HCT116 (cell line): ENCODE measurements around the gene NOSIP. TPM values are rescaled to one million over a fixed set of nuclear protein-coding genes. Genes with fewer than 3 reads are reported as not detected.

Experiments used
- ATAC-seq: fragments of 200-7000 bp; cut with Tn5 transposase; 2 replicates; pipeline ENCODE4 v1.9.1; 2020; ENCODE audit warnings: mild to moderate bottlenecking, moderate library complexity
- BruUV-seq: library from RNA; stranded (reverse); fragments of 400-500 nt; replicated peaks from 2 replicates; lab custom pipeline; 2021; lab: Mats Ljungman, UMichigan
- CTCF ChIA-PET: fragments of 300-600 bp; sonication (Branson Sonifier 250); formaldehyde crosslinking; loops from one replicate; lab custom pipeline; 2021; ENCODE audit warnings: antibody characterized with exemption; lab: Charles Lee
- POLR2A ChIA-PET: fragments of 300-600, 350-600 bp; sonication (Branson Sonifier 250); formaldehyde crosslinking; loops from one replicate; lab custom pipeline; 2021; ENCODE audit warnings: antibody characterized with exemption; lab: Charles Lee
- RAD21 ChIA-PET, 2 experiments: fragments of 300-600 bp; sonication (Branson Sonifier 250); formaldehyde crosslinking; loops; one replicate each; lab custom pipeline; 2023; ENCODE audit warnings: low total read pairs in 2 of 2; ENCODE audit not compliant: uncharacterized antibody in 2 of 2, unreplicated experiment in 2 of 2, low non-redundant PET in 1 of 2; lab: Charles Lee
- DNase-seq: peaks from one replicate; pipeline ENCODE4 v3.0.0-alpha.2; 2010; ENCODE audit warnings: low read depth, low spot score
- H2AFZ ChIP-seq: fragments of 200-600 bp; shearing (Covaris generic), sonication (generic); 2 replicates; pipeline ENCODE4 v1.6.1; 2017; ENCODE audit warnings: low read depth, mixed run types, mixed read lengths, antibody characterized with exemption, low read length; ENCODE audit not compliant: poor library complexity, severe bottlenecking
- H3K27ac ChIP-seq: 2 replicates; pipeline ENCODE4 v1.5.1; 2012; ENCODE audit warnings: low read depth, low read length
- H3K27me3 ChIP-seq: fragments of 200-600 bp; sonication (generic); 2 replicates; pipeline ENCODE4 v1.6.1; 2016; ENCODE audit warnings: mixed run types, low read length, mixed read lengths; ENCODE audit not compliant: insufficient read depth
- H3K36me3 ChIP-seq, 2 experiments: fragments of 200-500 bp in 1 of 2; fragments of 200-600 bp in 1 of 2; sonication (Bioruptor generic) in 1 of 2; sonication (generic) in 1 of 2; 2 replicates each; pipeline versions ENCODE4 v1.5.1 to v1.6.1; 2014 to 2016; ENCODE audit warnings: low read length in 2 of 2, inconsistent platforms in 1 of 2, mixed read lengths in 1 of 2, mixed run types in 1 of 2; ENCODE audit not compliant: insufficient read depth in 2 of 2, control insufficient read depth in 1 of 2
- H3K4me1 ChIP-seq, 2 experiments: fragments of 200-600 bp in 1 of 2; sonication (generic) in 1 of 2; 2 replicates each; pipeline versions ENCODE4 v1.5.1 to v1.6.1; 2012 to 2017; ENCODE audit warnings: low read length in 2 of 2, inconsistent platforms in 1 of 2, mild to moderate bottlenecking in 1 of 2, mixed read lengths in 1 of 2, mixed run types in 1 of 2, moderate library complexity in 1 of 2; ENCODE audit not compliant: insufficient read depth in 2 of 2, control insufficient read depth in 1 of 2
- H3K4me2 ChIP-seq: fragments of 200-600 bp; sonication (generic); 2 replicates; pipeline ENCODE4 v1.6.1; 2017; ENCODE audit warnings: mixed run types, low read length, mixed read lengths
- H3K4me3 ChIP-seq, 2 experiments: fragments of 200-600 bp in 1 of 2; sonication (generic) in 1 of 2; replicated peaks in 1 of 2; 2 replicates each; pipeline ENCODE4 v1.5.1; 2011 to 2016; ENCODE audit warnings: low read length in 2 of 2, control low read depth in 1 of 2, low read depth in 1 of 2, mild to moderate bottlenecking in 1 of 2, mixed read lengths in 1 of 2, mixed run types in 1 of 2
- H3K79me2 ChIP-seq: fragments of 200-600 bp; sonication (generic); 2 replicates; pipeline ENCODE4 v1.6.1; 2017; ENCODE audit warnings: mild to moderate bottlenecking, mixed run types, low read length, moderate library complexity, mixed read lengths; ENCODE audit not compliant: insufficient read depth
- H3K9ac ChIP-seq: fragments of 200-600 bp; sonication (generic); 2 replicates; pipeline ENCODE4 v1.6.1; 2016; ENCODE audit warnings: low read length, mixed read lengths
- H3K9me2 ChIP-seq: fragments of 200-600 bp; sonication (generic), shearing (Covaris generic); 2 replicates; pipeline ENCODE4 v1.6.1; 2017; ENCODE audit warnings: mixed run types, mild to moderate bottlenecking, moderate library complexity; ENCODE audit not compliant: insufficient read depth
- H3K9me3 ChIP-seq, 2 experiments: fragments of 200-500 bp in 1 of 2; fragments of 200-600 bp in 1 of 2; sonication (Bioruptor generic) in 1 of 2; sonication (generic) in 1 of 2; 2 replicates each; pipeline ENCODE4 v1.6.1; 2014 to 2017; ENCODE audit warnings: low read length in 2 of 2, mixed read lengths in 2 of 2, inconsistent platforms in 1 of 2, low read depth in 1 of 2, mild to moderate bottlenecking in 1 of 2, mixed run types in 1 of 2, moderate library complexity in 1 of 2; ENCODE audit not compliant: control insufficient read depth in 1 of 2, insufficient read depth in 1 of 2
- H4K20me1 ChIP-seq: fragments of 200-600 bp; sonication (generic), shearing (Covaris generic); 2 replicates; pipeline ENCODE4 v1.6.1; 2017; ENCODE audit warnings: mixed run types, mild to moderate bottlenecking, moderate library complexity; ENCODE audit not compliant: insufficient read depth
- CBX3 ChIP-seq: IDR thresholded peaks from 2 replicates; pipeline ENCODE4 v1.6.1; 2012; ENCODE audit warnings: low read depth
- CEBPB ChIP-seq: IDR thresholded peaks from 2 replicates; pipeline ENCODE4 v1.6.1; 2012; ENCODE audit warnings: low read depth
- EGR1 ChIP-seq: IDR thresholded peaks from 2 replicates; pipeline ENCODE4 v1.6.1; 2012; ENCODE audit warnings: low read depth
- ELF1 ChIP-seq: IDR thresholded peaks from 2 replicates; pipeline ENCODE4 v1.6.1; 2012; ENCODE audit warnings: low read depth, borderline replicate concordance
- EZH2phosphoT487 ChIP-seq: fragments of 200-600 bp; IDR thresholded peaks from 2 replicates; pipeline ENCODE4 v1.6.1; 2018; ENCODE audit warnings: antibody characterized with exemption, borderline replicate concordance
- FOSL1 ChIP-seq: IDR thresholded peaks from 2 replicates; pipeline ENCODE4 v1.6.1; 2012; ENCODE audit warnings: low read depth
- JUND ChIP-seq: IDR thresholded peaks from 2 replicates; pipeline ENCODE4 v1.6.1; 2012
- POLR2A ChIP-seq: IDR thresholded peaks from 2 replicates; pipeline ENCODE4 v1.7.0; 2011; ENCODE audit warnings: borderline replicate concordance; ENCODE audit not compliant: insufficient read depth, insufficient read length; ENCODE audit errors: extremely low read depth
- POLR2AphosphoS5 ChIP-seq: IDR thresholded peaks from 2 replicates; pipeline ENCODE4 v1.6.1; 2011; ENCODE audit warnings: mild to moderate bottlenecking, low read depth, low read length, moderate library complexity
- SIN3A ChIP-seq: IDR thresholded peaks from 2 replicates; pipeline ENCODE4 v1.6.1; 2012; ENCODE audit warnings: low read depth
- SP1 ChIP-seq: IDR thresholded peaks from 2 replicates; pipeline ENCODE4 v1.6.1; 2012; ENCODE audit warnings: low read depth
- ZFX ChIP-seq: fragments of 450-650 bp; IDR thresholded peaks from 2 replicates; pipeline ENCODE4 v1.6.1; 2017
- ZNF274 ChIP-seq: fragments of 200-500 bp; sonication (Bioruptor generic); IDR thresholded peaks from 2 replicates; pipeline ENCODE4 v1.6.1; 2014; ENCODE audit warnings: mild to moderate bottlenecking, low read depth, low read length, inconsistent platforms
- intact Hi-C: fragments of 100-400 bp; cut with micrococcal nuclease; formaldehyde crosslinking; loops from 2 replicates; pipeline ENCODE4 v1.10.0; 2022
- total RNA-seq: library from RNA; stranded (reverse); gene quantifications from one replicate; pipeline ENCODE4 v1.2.1, GENCODE V29; 2021; ENCODE audit not compliant: unreplicated experiment
- TF ChIP-seq, protein P1 (sequence below): IDR thresholded peaks from 2 replicates; pipeline ENCODE4 v1.6.1; 2011; ENCODE audit warnings: mild to moderate bottlenecking, low read length, moderate library complexity; ENCODE audit not compliant: insufficient replicate concordance; ENCODE audit errors: extremely low read depth
- TF ChIP-seq, protein P2 (sequence below): IDR thresholded peaks from 2 replicates; pipeline ENCODE4 v1.6.1; 2012

Gene NOSIP
- total RNA-seq, 1 experiment from 2014 or later: 133 TPM

GRCh38 chr19:49536921-49537462 lies 43.4 kb downstream of the NOSIP start:
- Histone ChIP-seq H3K79me2 (no peaks in the 10 kb centered on the region), H3K36me3 (no peaks in the 10 kb centered on the region), H3K9me3 (no peaks in the 10 kb centered on the region), H3K9me2 (no peaks in the 10 kb centered on the region), H2AFZ (no peak overlapping the region), H4K20me1 (no peaks in the 10 kb centered on the region), H3K9ac (no peak overlapping the region), H3K4me1 (peaks cover 0 to 10% of the 10 kb centered on the region in 2 experiments; a peak in 1 of 4 replicates), H3K27me3 (no peaks in the 10 kb centered on the region)
- ChIA-PET CTCF (interaction anchor here (2.4 kb wide), 1 partner anchor 10 kb away, joined by 11 read pairs; no protein-coding TSS in a partner anchor), POLR2A (no interaction called here)
- no TSS peak for BruUV-seq
- DNase-seq: no peak
- intact Hi-C loops: no loop called here
- TF ChIP-seq, protein P1, sequence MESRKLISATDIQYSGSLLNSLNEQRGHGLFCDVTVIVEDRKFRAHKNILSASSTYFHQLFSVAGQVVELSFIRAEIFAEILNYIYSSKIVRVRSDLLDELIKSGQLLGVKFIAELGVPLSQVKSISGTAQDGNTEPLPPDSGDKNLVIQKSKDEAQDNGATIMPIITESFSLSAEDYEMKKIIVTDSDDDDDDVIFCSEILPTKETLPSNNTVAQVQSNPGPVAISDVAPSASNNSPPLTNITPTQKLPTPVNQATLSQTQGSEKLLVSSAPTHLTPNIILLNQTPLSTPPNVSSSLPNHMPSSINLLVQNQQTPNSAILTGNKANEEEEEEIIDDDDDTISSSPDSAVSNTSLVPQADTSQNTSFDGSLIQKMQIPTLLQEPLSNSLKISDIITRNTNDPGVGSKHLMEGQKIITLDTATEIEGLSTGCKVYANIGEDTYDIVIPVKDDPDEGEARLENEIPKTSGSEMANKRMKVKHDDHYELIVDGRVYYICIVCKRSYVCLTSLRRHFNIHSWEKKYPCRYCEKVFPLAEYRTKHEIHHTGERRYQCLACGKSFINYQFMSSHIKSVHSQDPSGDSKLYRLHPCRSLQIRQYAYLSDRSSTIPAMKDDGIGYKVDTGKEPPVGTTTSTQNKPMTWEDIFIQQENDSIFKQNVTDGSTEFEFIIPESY: no peak
- no peak for TF ChIP-seq ZNF274
- no peak for TF ChIP-seq CEBPB
- no peak for TF ChIP-seq JUND
- no peak for TF ChIP-seq POLR2A
- TF ChIP-seq, protein P2, sequence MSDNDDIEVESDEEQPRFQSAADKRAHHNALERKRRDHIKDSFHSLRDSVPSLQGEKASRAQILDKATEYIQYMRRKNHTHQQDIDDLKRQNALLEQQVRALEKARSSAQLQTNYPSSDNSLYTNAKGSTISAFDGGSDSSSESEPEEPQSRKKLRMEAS: no peak
- no peak for TF ChIP-seq SP1
- no peak for TF ChIP-seq ELF1
- TF ChIP-seq FOSL1: no peak
- TF ChIP-seq ZFX: no peak
- no peak for TF ChIP-seq EZH2phosphoT487
- no peak for TF ChIP-seq EGR1
- no peak for TF ChIP-seq CBX3
- no peak for TF ChIP-seq SIN3A
- TF ChIP-seq POLR2AphosphoS5: no peak
- TF ChIP-seq, all 23 proteins: peak for 0
- Histone ChIP-seq H3K27ac (no peak overlapping the region), H3K4me3 (no peak overlapping the region), H3K4me2 (no peak overlapping the region)
- no peak for ATAC-seq
- RAD21 ChIA-PET: no interaction called here
